GM12875 (cell line): ENCODE data around the gene SSC5D.

Source experiments
- H3K4me3 ChIP-seq: one replicate; pipeline ENCODE4 v1.5.1; 2011; ENCODE audit warnings: low read depth, low read length, control low read depth
- CTCF ChIP-seq: IDR thresholded peaks from 2 replicates; pipeline ENCODE4 v1.5.1; 2011; ENCODE audit warnings: low read depth, mild to moderate bottlenecking, control low read depth, inconsistent platforms, low read length, moderate library complexity, borderline replicate concordance; ENCODE audit not compliant: insufficient read depth

SSC5D gene

GRCh38 chr19:55476100-55476775 lies 12.0 kb upstream of the SSC5D start, which contains the start of gene ZNF628:
Gene ZNF628, plus strand, starts transcription at chr19:55476617. Its CDS starts 3,294 bp downstream, at chr19:55479911.
- peak within 1 kb of the TSS; percentile 52 for H3K4me3 ChIP-seq
- no peak for TF ChIP-seq CTCF

- no peak overlapping the region for H3K4me3 ChIP-seq
- no peak for TF ChIP-seq CTCF
These were observed 10.3 kb upstream of the SSC5D start for GRCh38 chr19:55477905-55478304.

GRCh38 chr19:55478364-55478763 lies 9.9 kb upstream of the SSC5D start:
- TF ChIP-seq CTCF, result no peak
- H3K4me3 ChIP-seq, result no peak overlapping the region

- no peak overlapping the region for H3K4me3 ChIP-seq
- TF ChIP-seq CTCF, result no peak
These were observed 9.2 kb upstream of the SSC5D start for GRCh38 chr19:55479045-55479444.

- no peak overlapping the region for H3K4me3 ChIP-seq
- no peak for TF ChIP-seq CTCF
These were observed 8.6 kb upstream of the SSC5D start for GRCh38 chr19:55479451-55480230.

GRCh38 chr19:55481148-55481793 lies 7.0 kb upstream of the SSC5D start:
- no peak for TF ChIP-seq CTCF

GRCh38 chr19:55481794-55482155 lies 6.5 kb upstream of the SSC5D start:
- no peak overlapping the region for H3K4me3 ChIP-seq
- no peak for TF ChIP-seq CTCF

More at GRCh38 chr19:55481148-55481793, 7.0 kb upstream of the SSC5D start:
- no peak overlapping the region for H3K4me3 ChIP-seq
